Activated T-cell treated with anti-CD3 and anti-CD28 coated beads for 24 hours (primary cell): Measurements from ENCODE around the gene GTPBP4.
"Not testable (repeated sequence)": the region's sequence is repeated elsewhere in the genome, so short reads cannot be mapped to it uniquely, and the experiment has no call there.

Experiments
- DNase-seq: peaks from one replicate; pipeline ENCODE4 v3.0.0-alpha.2; 2020; ENCODE audit warnings: low read depth

GTPBP4 gene

GRCh38 chr10:1057106-1057657, 68.9 kb downstream of the GTPBP4 start:
- no peak for DNase-seq

GRCh38 chr10:1058017-1058416, 69.8 kb downstream of the GTPBP4 start:
- no peak for DNase-seq

GRCh38 chr10:1059902-1060301, 71.7 kb downstream of the GTPBP4 start:
- DNase-seq, result no peak

- no peak for DNase-seq
Measured at GRCh38 chr10:1061930-1062774, 73.9 kb downstream of the GTPBP4 start.

GRCh38 chr10:1063232-1063865, 75.1 kb downstream of the GTPBP4 start:
- DNase-seq, result no peak

- no peak for DNase-seq
Measured at GRCh38 chr10:1064964-1065247, 76.7 kb downstream of the GTPBP4 start.

GRCh38 chr10:1066734-1067133, 78.5 kb downstream of the GTPBP4 start:
- not testable (repeated sequence) for DNase-seq

- no peak for DNase-seq
Measured at GRCh38 chr10:1068380-1069361, 80.4 kb downstream of the GTPBP4 start.
